Hepatocyte (in vitro differentiated cells): ENCODE data around the gene ZHX3.

Experiments used
- EZH2 ChIP-seq: fragments of 200-600 bp; sonication (generic); IDR thresholded peaks from 2 replicates; pipeline ENCODE4 v1.6.1; 2016; ENCODE audit warnings: antibody characterized with exemption, mild to moderate bottlenecking, borderline replicate concordance
- TF ChIP-seq, protein P1 (sequence below): fragments of 200-600 bp; sonication (generic); IDR thresholded peaks from 2 replicates; pipeline ENCODE4 v1.5.1; 2016; ENCODE audit warnings: antibody characterized with exemption, mild to moderate bottlenecking; ENCODE audit not compliant: poor library complexity

DNA sequence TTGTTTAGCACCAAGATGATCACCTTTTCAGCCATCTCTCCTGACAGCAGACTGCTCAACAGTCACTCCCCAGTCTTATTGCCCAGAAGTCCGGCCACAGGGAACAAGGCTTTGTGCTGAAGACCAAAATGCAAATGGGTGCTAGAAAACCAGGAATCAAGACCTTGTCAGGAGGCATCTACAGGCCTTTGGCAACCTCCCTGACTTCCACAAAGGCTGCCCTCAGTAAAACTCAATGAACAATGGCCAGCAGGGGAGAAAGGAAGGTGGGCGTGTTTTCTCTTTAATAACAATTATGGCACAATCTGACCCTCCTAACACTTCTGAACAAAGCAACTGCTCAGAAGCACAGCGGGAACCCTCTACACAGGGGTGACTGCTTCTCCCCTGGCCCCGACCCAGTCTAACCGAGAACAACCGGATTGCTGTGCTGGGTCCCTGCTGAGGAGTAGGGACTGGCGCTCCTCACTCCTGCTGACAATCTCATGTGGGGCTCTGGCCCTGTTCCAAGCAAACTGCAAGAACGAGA, 138.6 kb downstream of the ZHX3 start:
- TF ChIP-seq, protein P1, sequence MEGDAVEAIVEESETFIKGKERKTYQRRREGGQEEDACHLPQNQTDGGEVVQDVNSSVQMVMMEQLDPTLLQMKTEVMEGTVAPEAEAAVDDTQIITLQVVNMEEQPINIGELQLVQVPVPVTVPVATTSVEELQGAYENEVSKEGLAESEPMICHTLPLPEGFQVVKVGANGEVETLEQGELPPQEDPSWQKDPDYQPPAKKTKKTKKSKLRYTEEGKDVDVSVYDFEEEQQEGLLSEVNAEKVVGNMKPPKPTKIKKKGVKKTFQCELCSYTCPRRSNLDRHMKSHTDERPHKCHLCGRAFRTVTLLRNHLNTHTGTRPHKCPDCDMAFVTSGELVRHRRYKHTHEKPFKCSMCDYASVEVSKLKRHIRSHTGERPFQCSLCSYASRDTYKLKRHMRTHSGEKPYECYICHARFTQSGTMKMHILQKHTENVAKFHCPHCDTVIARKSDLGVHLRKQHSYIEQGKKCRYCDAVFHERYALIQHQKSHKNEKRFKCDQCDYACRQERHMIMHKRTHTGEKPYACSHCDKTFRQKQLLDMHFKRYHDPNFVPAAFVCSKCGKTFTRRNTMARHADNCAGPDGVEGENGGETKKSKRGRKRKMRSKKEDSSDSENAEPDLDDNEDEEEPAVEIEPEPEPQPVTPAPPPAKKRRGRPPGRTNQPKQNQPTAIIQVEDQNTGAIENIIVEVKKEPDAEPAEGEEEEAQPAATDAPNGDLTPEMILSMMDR, result no peak
- no peak for TF ChIP-seq EZH2
